ENCODE results near the gene TCF3. TPM values are rescaled to one million over a fixed set of nuclear protein-coding genes. Genes with fewer than 3 reads are reported as not detected.
"Not testable (repeated sequence)": the region's sequence is repeated elsewhere in the genome, so short reads cannot be mapped to it uniquely, and the experiment has no call there.

Gene TCF3
- total and polyA plus RNA-seq, 2 donors (not counting 3 experiments of a cell fraction or from before 2014, with no cell fraction given) = 147 to 193 TPM

- Histone ChIP-seq H3K27me3 (ENCODE audit: control insufficient read depth in 2 of 2, insufficient read depth in 2 of 2, low read length in 2 of 2) (peaks cover 0 to 1% of the 10 kb centered on the region in 2 experiments), H3K4me1 (ENCODE audit: control insufficient read depth, extremely low read depth, insufficient read depth, low read length) (no peaks in the 10 kb centered on the region), H3K4me2 (ENCODE audit: insufficient read depth, low read length) (no peak overlapping the region), H3K79me2 (ENCODE audit: control insufficient read depth, insufficient read depth, low read length) (no peaks in the 10 kb centered on the region), H3K9ac (replicated peaks; ENCODE audit: extremely low read depth, insufficient read depth, low read length) (no peak overlapping the region), H3K36me3 (ENCODE audit: control insufficient read depth in 2 of 2, extremely low read depth in 1 of 2, insufficient read depth in 2 of 2, low read length in 2 of 2) (no peaks in the 10 kb centered on the region), H3K4me3 (replicated peaks in 1 of 3; ENCODE audit: insufficient read depth in 1 of 3, low read depth in 1 of 3, low read length in 3 of 3) (no peak overlapping the region), H3K9me3 (replicated peaks; ENCODE audit: control insufficient read depth, insufficient read depth, low read length) (no peaks in the 10 kb centered on the region), H3K9me1 (replicated peaks; ENCODE audit: control insufficient read depth, extremely low read depth, insufficient read depth, low read length) (no peaks in the 10 kb centered on the region), H4K20me1 (replicated peaks; ENCODE audit: control insufficient read depth, extremely low read depth, insufficient read depth, low read length) (no peaks in the 10 kb centered on the region), H2AFZ (ENCODE audit: low read depth, low read length) (no peak overlapping the region), H3K27ac (ENCODE audit: insufficient read depth, low read depth, low read length) (no peak overlapping the region)
- intact Hi-C loops (cut with micrococcal nuclease) (no loop called here), dilution Hi-C loops (cut with MboI; ENCODE audit: extremely low pct_ligation_motif_present, low sequenced_read_pairs) (no loop called here)
- ChIA-PET CTCF (interaction anchor here (0.9 kb wide), 1 partner anchor 18 kb away, joined by 4 read pairs; no protein-coding TSS in a partner anchor), POLR2A (no interaction called here)
- no TSS peak for BruUV-seq (replicated peaks)
- DNase-seq (ENCODE audit: low read depth, low spot score) (no peak), FAIRE-seq (no peak)
- TF ChIP-seq GATA2 (IDR thresholded peaks at IDR 0.05; ENCODE audit: insufficient read depth, insufficient read length, low read depth, low read length) (no peak), FOS (IDR thresholded peaks at IDR 0.05; ENCODE audit: borderline replicate concordance, insufficient read depth, low read length) (no peak)
These were observed 38.4 kb upstream of the TCF3 start for GRCh38 chr19:1690699-1691307.

DNA sequence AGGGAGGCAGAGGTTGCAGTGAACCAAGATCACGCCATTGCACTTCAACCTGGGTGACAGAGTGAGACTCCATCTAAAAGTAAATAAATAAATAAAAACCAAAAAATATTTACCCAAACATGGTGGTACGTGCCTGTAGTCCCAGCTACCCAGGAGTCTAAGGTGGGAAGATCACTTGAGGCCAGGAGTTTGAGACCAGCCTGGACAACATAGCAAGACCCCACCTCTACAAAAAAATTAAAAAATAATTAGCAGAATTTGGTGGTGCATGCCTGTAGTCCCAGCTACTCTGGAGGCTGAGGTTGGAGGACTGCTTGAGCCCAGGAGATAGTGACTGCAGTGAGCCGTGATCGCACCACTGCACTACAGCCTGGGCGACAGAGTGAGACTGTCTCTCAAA, 33.4 kb upstream of the TCF3 start:
- CTCF ChIA-PET = interaction anchor here (1.1 to 2.4 kb wide), 2 partner anchors 13 to 83 kb away, joined by 3 to 9 read pairs; no protein-coding TSS in a partner anchor
- H3K27ac ChIP-seq (ENCODE audit: insufficient read depth, low read depth, low read length); POLR2A ChIA-PET; H3K4me2 ChIP-seq (ENCODE audit: insufficient read depth, low read length); H2AFZ ChIP-seq (ENCODE audit: low read depth, low read length); DNase-seq (ENCODE audit: low read depth, low spot score); intact Hi-C loops (cut with micrococcal nuclease); H3K27me3 ChIP-seq (ENCODE audit: control insufficient read depth in 2 of 2, insufficient read depth in 2 of 2, low read length in 2 of 2); H4K20me1 ChIP-seq (replicated peaks; ENCODE audit: control insufficient read depth, extremely low read depth, insufficient read depth, low read length); BruUV-seq (replicated peaks); H3K9me1 ChIP-seq (replicated peaks; ENCODE audit: control insufficient read depth, extremely low read depth, insufficient read depth, low read length); H3K9me3 ChIP-seq (replicated peaks; ENCODE audit: control insufficient read depth, insufficient read depth, low read length); FAIRE-seq; H3K36me3 ChIP-seq (ENCODE audit: control insufficient read depth in 2 of 2, extremely low read depth in 1 of 2, insufficient read depth in 2 of 2, low read length in 2 of 2); dilution Hi-C loops (cut with MboI; ENCODE audit: extremely low pct_ligation_motif_present, low sequenced_read_pairs); H3K9ac ChIP-seq (replicated peaks; ENCODE audit: extremely low read depth, insufficient read depth, low read length); H3K79me2 ChIP-seq (ENCODE audit: control insufficient read depth, insufficient read depth, low read length); H3K4me1 ChIP-seq (ENCODE audit: control insufficient read depth, extremely low read depth, insufficient read depth, low read length); H3K4me3 ChIP-seq (replicated peaks in 1 of 3; ENCODE audit: insufficient read depth in 1 of 3, low read depth in 1 of 3, low read length in 3 of 3): not testable (repeated sequence)
